Chondrocyte (in vitro differentiated cells): ENCODE data around the gene CAMK1G. TPM values are rescaled to one million over a fixed set of nuclear protein-coding genes. Genes with fewer than 3 reads are reported as not detected.
A peak's percentile ranks its signal among the peaks of the same experiment; 100 is the strongest.

Source experiments
- DNase-seq: peaks from one replicate; pipeline ENCODE4 v3.0.0; 2021; ENCODE audit warnings: mixed read lengths, low spot score
- H3K27ac Mint-ChIP-seq: one replicate; pipeline ENCODE4 v1.8.0; 2021; ENCODE audit warnings: mild to moderate bottlenecking, moderate library complexity, mixed read lengths; ENCODE audit not compliant: unreplicated experiment
- H3K27me3 Mint-ChIP-seq: 2 replicates; pipeline ENCODE4 v1.8.0; 2021; ENCODE audit warnings: low read depth, mixed read lengths
- H3K36me3 Mint-ChIP-seq: 2 replicates; pipeline ENCODE4 v1.8.0; 2021; ENCODE audit warnings: low read depth, mixed read lengths
- H3K4me1 Mint-ChIP-seq: 2 replicates; pipeline ENCODE4 v1.8.0; 2021; ENCODE audit warnings: low read depth, mild to moderate bottlenecking, mixed read lengths
- H3K4me3 Mint-ChIP-seq: one replicate; pipeline ENCODE4 v1.8.0; 2021; ENCODE audit warnings: mild to moderate bottlenecking, moderate library complexity, mixed read lengths; ENCODE audit not compliant: unreplicated experiment
- H3K9me3 Mint-ChIP-seq: 2 replicates; pipeline ENCODE4 v1.8.0; 2021; ENCODE audit warnings: low read depth, mixed read lengths
- total RNA-seq: library from RNA; stranded (reverse); gene quantifications from 3 replicates; pipeline ENCODE4 v1.2.1, GENCODE V29; 2021
- TF ChIP-seq, protein P1 (sequence below): fragments of 200-600 bp; sonication (generic); IDR thresholded peaks from 2 replicates; pipeline ENCODE4 v1.5.0; 2021; ENCODE audit warnings: antibody characterized with exemption, mild to moderate bottlenecking, moderate library complexity

Gene CAMK1G
- total RNA-seq, 1 donor from 2014 or later: not detected

DNA sequence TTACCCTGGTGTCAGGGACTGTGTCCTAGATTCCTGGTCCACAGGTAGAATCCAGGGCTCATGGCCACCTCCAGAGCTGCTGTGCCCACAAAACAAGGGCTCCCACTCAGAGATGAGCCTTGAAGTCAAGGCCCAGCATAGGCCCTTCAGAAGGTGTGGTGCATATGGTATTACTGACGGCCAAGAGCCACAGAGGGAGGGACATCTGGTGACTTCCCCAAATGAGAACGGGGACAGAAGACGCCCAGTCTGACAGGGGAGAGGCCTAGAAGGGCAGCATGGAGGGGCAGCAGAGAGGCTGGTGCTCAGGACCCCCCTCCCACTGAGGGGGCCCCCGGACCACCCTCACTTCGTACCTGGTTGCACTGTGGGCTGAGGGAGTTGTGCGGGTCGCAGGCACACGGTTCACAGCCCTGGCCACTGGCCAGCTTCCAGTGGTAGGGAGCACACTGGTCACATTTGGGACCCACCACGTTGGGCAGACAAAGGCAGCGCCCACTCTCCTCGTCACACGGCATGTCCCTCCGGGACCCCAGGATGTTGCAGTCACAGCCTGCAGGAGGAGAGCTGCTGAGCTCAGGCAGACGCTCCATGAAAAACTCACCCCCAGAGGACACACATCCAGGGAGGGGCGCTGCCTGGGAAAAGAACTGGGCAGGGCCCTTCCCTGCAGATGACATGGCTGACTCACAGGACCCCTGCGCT lies 43.7 kb downstream of the CAMK1G start:
- no peak for DNase-seq
- TF ChIP-seq, protein P1, sequence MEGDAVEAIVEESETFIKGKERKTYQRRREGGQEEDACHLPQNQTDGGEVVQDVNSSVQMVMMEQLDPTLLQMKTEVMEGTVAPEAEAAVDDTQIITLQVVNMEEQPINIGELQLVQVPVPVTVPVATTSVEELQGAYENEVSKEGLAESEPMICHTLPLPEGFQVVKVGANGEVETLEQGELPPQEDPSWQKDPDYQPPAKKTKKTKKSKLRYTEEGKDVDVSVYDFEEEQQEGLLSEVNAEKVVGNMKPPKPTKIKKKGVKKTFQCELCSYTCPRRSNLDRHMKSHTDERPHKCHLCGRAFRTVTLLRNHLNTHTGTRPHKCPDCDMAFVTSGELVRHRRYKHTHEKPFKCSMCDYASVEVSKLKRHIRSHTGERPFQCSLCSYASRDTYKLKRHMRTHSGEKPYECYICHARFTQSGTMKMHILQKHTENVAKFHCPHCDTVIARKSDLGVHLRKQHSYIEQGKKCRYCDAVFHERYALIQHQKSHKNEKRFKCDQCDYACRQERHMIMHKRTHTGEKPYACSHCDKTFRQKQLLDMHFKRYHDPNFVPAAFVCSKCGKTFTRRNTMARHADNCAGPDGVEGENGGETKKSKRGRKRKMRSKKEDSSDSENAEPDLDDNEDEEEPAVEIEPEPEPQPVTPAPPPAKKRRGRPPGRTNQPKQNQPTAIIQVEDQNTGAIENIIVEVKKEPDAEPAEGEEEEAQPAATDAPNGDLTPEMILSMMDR: no peak
- Mint-ChIP-seq H3K27ac (no peak overlapping the region), H3K27me3 (peaks cover 2% of the 10 kb centered on the region), H3K36me3 (no peaks in the 10 kb centered on the region), H3K4me1 (peaks cover 22% of the 10 kb centered on the region), H3K9me3 (no peaks in the 10 kb centered on the region), H3K4me3 (no peak overlapping the region)

DNA sequence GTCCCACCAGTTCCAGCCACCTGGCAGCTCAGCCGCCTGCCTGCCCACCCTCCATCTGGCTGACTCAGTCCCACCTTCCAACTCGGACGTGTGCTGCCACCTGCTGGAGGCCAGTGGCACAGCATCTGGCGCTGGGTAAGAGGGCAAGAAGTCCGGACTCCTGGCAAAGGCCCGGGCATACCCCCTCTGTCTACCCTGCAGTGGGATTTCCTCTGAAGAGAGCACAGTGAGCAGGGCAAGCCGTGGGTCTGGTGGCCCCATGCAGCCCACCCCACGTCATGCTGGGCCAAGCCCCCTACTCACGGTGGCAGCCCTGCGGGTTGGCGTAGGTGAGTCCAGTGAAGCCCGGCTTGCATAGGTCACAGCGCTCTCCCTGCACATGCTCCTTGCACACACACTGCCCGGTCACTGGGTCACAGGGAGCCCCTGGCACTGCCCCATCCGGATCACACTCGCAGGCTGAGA lies 44.2 kb downstream of the CAMK1G start:
- no peaks in the 10 kb centered on the region for H3K9me3 Mint-ChIP-seq
- no peak overlapping the region for H3K27ac Mint-ChIP-seq

GRCh38 chr1:209628618-209629299 lies 45.2 kb downstream of the CAMK1G start:
- Mint-ChIP-seq H3K9me3 (no peaks in the 10 kb centered on the region), H3K27me3 (peaks cover 2% of the 10 kb centered on the region), H3K36me3 (no peaks in the 10 kb centered on the region), H3K27ac (no peak overlapping the region), H3K4me1 (peaks cover 22% of the 10 kb centered on the region), H3K4me3 (no peak overlapping the region)
- no peak for DNase-seq
- TF ChIP-seq, protein P1: no peak

More for the DNA sequence above, 44.2 kb downstream of the CAMK1G start:
- Mint-ChIP-seq H3K4me1 (peaks cover 22% of the 10 kb centered on the region), H3K36me3 (no peaks in the 10 kb centered on the region), H3K27me3 (peaks cover 2% of the 10 kb centered on the region), H3K4me3 (no peak overlapping the region)
- no peak for DNase-seq
- TF ChIP-seq, protein P1: peak; percentile 95

DNA sequence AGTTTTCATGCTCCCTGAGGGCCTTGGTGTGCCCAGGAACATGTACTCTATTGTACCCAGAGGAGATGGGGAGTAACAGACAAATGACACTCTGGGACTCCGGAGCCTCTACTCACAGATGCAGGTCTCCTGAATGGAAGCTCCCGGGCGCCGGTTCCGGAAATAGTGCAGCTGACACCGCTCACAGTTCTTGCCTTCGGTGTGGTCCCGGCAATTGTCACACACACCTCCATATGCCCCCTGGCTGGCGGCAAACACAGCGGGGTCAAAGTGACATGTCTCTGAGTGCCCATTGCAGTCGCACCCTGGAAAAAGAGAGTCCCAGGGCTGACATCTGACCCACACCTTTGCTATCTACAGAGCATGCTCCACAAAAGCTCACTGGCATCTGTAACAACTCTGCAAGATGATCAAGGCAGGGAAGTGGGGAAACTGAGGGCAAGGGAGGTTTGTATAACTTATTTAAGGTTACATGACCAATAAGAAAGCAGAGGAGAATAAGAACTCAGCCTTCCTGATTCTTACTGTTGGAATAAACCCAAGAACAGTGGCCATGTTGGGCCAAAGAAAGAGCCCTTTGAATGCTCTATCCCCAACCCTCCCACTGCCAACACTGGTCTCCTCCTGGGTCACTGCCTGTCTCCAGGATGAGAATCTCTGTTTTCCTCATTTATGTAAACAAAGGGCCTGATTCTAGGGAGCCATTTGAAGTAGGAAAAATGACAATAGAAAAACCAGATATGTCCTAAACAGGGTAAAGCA lies 46.3 kb downstream of the CAMK1G start:
- peaks cover 19% of the 10 kb centered on the region for H3K4me1 Mint-ChIP-seq
- H3K27me3 Mint-ChIP-seq: peaks cover 2% of the 10 kb centered on the region
- no peak overlapping the region for H3K4me3 Mint-ChIP-seq

More for the DNA sequence above, 46.3 kb downstream of the CAMK1G start:
- Mint-ChIP-seq H3K36me3 (no peaks in the 10 kb centered on the region), H3K9me3 (no peaks in the 10 kb centered on the region), H3K27ac (no peak overlapping the region)
- DNase-seq: no peak
- TF ChIP-seq, protein P1: no peak
